MM.1S (cell line): Measurements from ENCODE around the gene VASH2.

Experiments
- CTCF ChIP-seq: fragments of 300-600 bp; sonication (generic); IDR thresholded peaks from 2 replicates; pipeline ENCODE4 v1.5.1; 2016; ENCODE audit warnings: antibody characterized with exemption, low read length, mixed read lengths
- EZH2 ChIP-seq: fragments of 300-600 bp; sonication (generic); optimal IDR thresholded peaks from 2 replicates; pipeline ENCODE3; 2017; ENCODE audit warnings: low read depth, mild to moderate bottlenecking, antibody characterized with exemption, low read length, mixed read lengths
- EZH2phosphoT487 ChIP-seq: fragments of 300-600 bp; sonication (generic); IDR thresholded peaks from 2 replicates; pipeline ENCODE4 v1.6.1; 2018; ENCODE audit warnings: antibody characterized with exemption, low read length

DNA sequence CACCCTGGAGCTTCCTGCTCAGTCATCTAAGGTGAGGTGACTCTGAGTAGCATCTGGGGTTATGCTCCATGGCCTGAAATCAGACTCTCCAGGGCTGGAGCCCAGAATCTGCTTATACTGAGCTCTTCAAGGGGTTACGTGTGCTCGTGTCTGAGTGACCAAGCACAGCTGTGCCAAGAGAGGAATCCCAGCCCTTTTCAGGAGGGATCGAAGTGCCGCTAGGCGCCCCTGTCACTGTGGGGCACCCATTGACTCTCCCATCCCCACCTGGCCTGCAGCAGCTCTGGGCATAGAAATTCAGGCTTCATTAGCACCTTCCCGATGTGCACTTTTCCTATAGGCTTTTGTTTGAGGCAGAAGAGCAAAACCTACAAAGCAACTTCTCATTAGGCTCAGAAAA lies 13.8 kb downstream of the VASH2 start:
- TF ChIP-seq CTCF (no peak), EZH2 (no peak), EZH2phosphoT487 (no peak)
